K562 (cell line): Measurements from ENCODE around the gene SRGN. TPM values are rescaled to one million over a fixed set of nuclear protein-coding genes. Genes with fewer than 3 reads are reported as not detected.

Source experiments
- BMI1 ChIP-seq: fragments of 150-350 bp; IDR thresholded peaks from 2 replicates; pipeline ENCODE4 v1.6.1; 2014; ENCODE audit warnings: low read length
- CBX8 ChIP-seq: fragments of 200-600 bp; sonication (generic); IDR thresholded peaks from 2 replicates; pipeline ENCODE4 v1.6.1; 2012; ENCODE audit warnings: borderline replicate concordance, mixed run types, low read depth, mild to moderate bottlenecking, moderate library complexity, mixed read lengths, low read length, control low read depth, inconsistent platforms; ENCODE audit not compliant: poor library complexity, severe bottlenecking; ENCODE audit errors: extremely low read depth
- GABPB2 ChIP-seq: fragments of 250-450 bp; sonication (Bioruptor Pico); conservative IDR thresholded peaks from 2 replicates; pipeline ENCODE4 v1.5.1; 2021; ENCODE audit warnings: mild to moderate bottlenecking
- GTF3C2 ChIP-seq: IDR thresholded peaks from 3 replicates; pipeline ENCODE4 v1.6.1; 2011; ENCODE audit warnings: borderline replicate concordance, mild to moderate bottlenecking, moderate library complexity; ENCODE audit not compliant: insufficient read length; ENCODE audit errors: extremely low read depth
- KAT2B ChIP-seq: IDR thresholded peaks from one replicate; pipeline ENCODE4 v1.6.1; 2012; ENCODE audit warnings: low read depth, mild to moderate bottlenecking, control low read depth, inconsistent platforms, low read length, moderate library complexity
- LARP7 ChIP-seq: fragments of 450-650 bp; IDR thresholded peaks from 2 replicates; pipeline ENCODE4 v1.6.1; 2016
- MCM7 ChIP-seq, 2 experiments: fragments of 450-650 bp; IDR thresholded peaks; 2 replicates each; pipeline ENCODE4 v1.6.1; 2016 to 2018
- MTA2 ChIP-seq: fragments of 450-650 bp; IDR thresholded peaks from 2 replicates; pipeline ENCODE4 v1.6.1; 2016; ENCODE audit warnings: low read depth
- NCOA6 ChIP-seq: fragments of 450-650 bp; IDR thresholded peaks from 2 replicates; pipeline ENCODE4 v1.6.1; 2017; ENCODE audit warnings: mild to moderate bottlenecking
- NFIX ChIP-seq: fragments of 250-450 bp; sonication (Bioruptor Pico); IDR thresholded peaks from 2 replicates; pipeline ENCODE4 v1.4.0; 2020; ENCODE audit warnings: low read depth, mild to moderate bottlenecking, moderate library complexity
- NFXL1 ChIP-seq: fragments of 450-650 bp; formaldehyde crosslinking; IDR thresholded peaks from 2 replicates; pipeline ENCODE4 v1.4.0; 2021; ENCODE audit warnings: mild to moderate bottlenecking
- PREB ChIP-seq: sonication (generic); formaldehyde crosslinking; IDR thresholded peaks from 2 replicates; pipeline ENCODE4 v1.8.1; 2023; ENCODE audit warnings: mild to moderate bottlenecking, missing genetic modification reagents
- RBFOX2 ChIP-seq: fragments of 200-400 bp; formaldehyde crosslinking; IDR thresholded peaks from 2 replicates; pipeline ENCODE4 v1.6.1; 2017; ENCODE audit warnings: low read depth, mild to moderate bottlenecking, low read length, moderate library complexity
- RFX1 ChIP-seq: fragments of 450-650 bp; IDR thresholded peaks from 2 replicates; pipeline ENCODE4 v1.6.1; 2016; ENCODE audit warnings: mild to moderate bottlenecking, moderate library complexity
- SLC30A9 ChIP-seq: fragments of 250-450 bp; sonication (Bioruptor Pico); IDR thresholded peaks from 2 replicates; pipeline ENCODE4 v1.8.0; 2022; ENCODE audit warnings: mild to moderate bottlenecking, moderate library complexity
- SMARCC2 ChIP-seq: fragments of 450-650 bp; IDR thresholded peaks from 2 replicates; pipeline ENCODE4 v1.6.1; 2017; ENCODE audit warnings: antibody characterized with exemption, moderate library complexity, mild to moderate bottlenecking, low read depth
- SREBF2 ChIP-seq: sonication (generic); formaldehyde crosslinking; IDR thresholded peaks from 2 replicates; pipeline ENCODE4 v1.4.0; 2020; ENCODE audit warnings: mild to moderate bottlenecking, missing genetic modification reagents
- STAT5B ChIP-seq: fragments of 250-450 bp; sonication (Bioruptor Pico); IDR thresholded peaks from 2 replicates; pipeline ENCODE4 v1.8.0; 2021; ENCODE audit warnings: mild to moderate bottlenecking, inconsistent platforms
- THRAP3 ChIP-seq: fragments of 450-650 bp; IDR thresholded peaks from 2 replicates; pipeline ENCODE4 v1.6.1; 2016; ENCODE audit warnings: mild to moderate bottlenecking, inconsistent platforms, borderline replicate concordance
- ZNF175 ChIP-seq: fragments of 200-800 bp; sonication (Bioruptor generic); IDR thresholded peaks from 2 replicates; pipeline ENCODE4 v1.6.1; 2016; ENCODE audit warnings: low read depth, mild to moderate bottlenecking, missing genetic modification characterization, missing compliant biosample characterization
- ZNF232 ChIP-seq: sonication (generic); formaldehyde crosslinking; IDR thresholded peaks from 2 replicates; pipeline ENCODE4 v1.8.0; 2022; ENCODE audit warnings: mild to moderate bottlenecking, missing genetic modification reagents
- ZNF436 ChIP-seq: fragments of 250-450, 450-650 bp; sonication (Bioruptor Pico); formaldehyde crosslinking; IDR thresholded peaks from 2 replicates; pipeline ENCODE4 v1.7.0; 2020; ENCODE audit warnings: mild to moderate bottlenecking
- ZNF668 ChIP-seq: fragments of 250-450 bp; sonication (Bioruptor Pico); IDR thresholded peaks from 2 replicates; pipeline ENCODE4 v1.8.0; 2022; ENCODE audit warnings: mild to moderate bottlenecking, inconsistent platforms
- ZNF695 ChIP-seq: fragments of 450-650 bp; formaldehyde crosslinking; IDR thresholded peaks from 2 replicates; pipeline ENCODE4 v1.4.0; 2020; ENCODE audit warnings: mild to moderate bottlenecking, moderate library complexity
- polyA plus RNA-seq, 8 experiments: library from polyadenylated mRNA; depleted of rRNA in 4 of 8; stranded (reverse) in 5 of 8; unstranded in 3 of 8; fragments of >200 nt; fragmentation: Nextera tagmentation in 2 of 8; fragmentation: Illumina TruSeq in 1 of 8; extraction: Ambion mirVana in 2 of 8; extraction: Trizol in 1 of 8; gene quantifications; 2 replicates each; pipeline versions ENCODE4 v1.2.1 to v1.2.3, GENCODE V29; 2011 to 2014; ENCODE audit warnings: inconsistent platforms in 1 of 8, missing spikeins in 1 of 8
- total RNA-seq, 7 experiments: library from RNA; depleted of rRNA in 6 of 7; stranded (reverse); fragments of >200 nt in 6 of 7; fragmentation: Illumina TruSeq in 2 of 7; extraction: Trizol in 2 of 7; gene quantifications; 2 replicates each; pipeline versions ENCODE4 v1.2.1 to v1.2.3, GENCODE V29; 2011 to 2021; ENCODE audit warnings: low replicate concordance in 1 of 7
- TF ChIP-seq, protein P1 (sequence below): fragments of 250-450 bp; sonication (Bioruptor Pico); IDR thresholded peaks from 2 replicates; pipeline ENCODE4 v1.8.0; 2021; ENCODE audit warnings: borderline replicate concordance, mild to moderate bottlenecking, moderate library complexity; ENCODE audit not compliant: poor library complexity, severe bottlenecking

Gene SRGN
- total and polyA plus RNA-seq, 9 of the 15 experiments (the other 6 are each of a cell fraction or from before 2014, with no cell fraction given) = 136 to 304 (median 180) TPM

GRCh38 chr10:69088801-69089501 is 1.0 kb downstream of the SRGN start (continued):
- TF ChIP-seq THRAP3 (no peak; the same call in 1 of the 2 replicates), NFXL1 (CRISPR knock-in tag) (no peak), RBFOX2 (peak; percentile 22), LARP7 (no peak), ZNF668 (no peak), BMI1 (no peak), NCOA6 (peak; percentile 16; the same call in 1 of the 2 replicates), MTA2 (no peak; the same call in 1 of the 2 replicates), GABPB2 (CRISPR knock-in tag) (no peak), ZNF175 (CRISPR knock-in tag) (no peak; the same call in 1 of the 2 replicates), SREBF2 (CRISPR knock-in tag) (no peak), GTF3C2 (no peak), ZNF232 (CRISPR knock-in tag) (no peak), NFIX (CRISPR knock-in tag) (no peak), RFX1 (peak; percentile 30; the same call in 1 of the 2 replicates), SLC30A9 (CRISPR knock-in tag) (no peak), PREB (CRISPR knock-in tag) (no peak), SMARCC2 (peak; percentile 39; the same call in 1 of the 2 replicates), KAT2B (no peak), STAT5B (CRISPR knock-in tag) (no peak), ZNF695 (CRISPR knock-in tag) (no peak), CBX8 (no peak), MCM7 (IDR thresholded peaks at IDR 0.05) (no peak), ZNF436 (CRISPR knock-in tag) (no peak)
- TF ChIP-seq, protein P1, sequence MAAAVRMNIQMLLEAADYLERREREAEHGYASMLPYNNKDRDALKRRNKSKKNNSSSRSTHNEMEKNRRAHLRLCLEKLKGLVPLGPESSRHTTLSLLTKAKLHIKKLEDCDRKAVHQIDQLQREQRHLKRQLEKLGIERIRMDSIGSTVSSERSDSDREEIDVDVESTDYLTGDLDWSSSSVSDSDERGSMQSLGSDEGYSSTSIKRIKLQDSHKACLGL = no peak
